ENCODE results near the gene FOLR3.
A peak's percentile ranks its signal among the peaks of the same experiment; 100 is the strongest.

The FOLR3 gene

GRCh38 chr11:72119198-72119597, 16.3 kb upstream of the FOLR3 start:
- H3K27me3 Mint-ChIP-seq (ENCODE audit: low read depth): peaks cover 5% of the 10 kb centered on the region
- H3K4me1 Mint-ChIP-seq: peaks cover 9% of the 10 kb centered on the region
- no peaks in the 10 kb centered on the region for H3K9me3 Mint-ChIP-seq
- H3K27ac Mint-ChIP-seq: peak overlapping the region; percentile 67 to 81 (median 81)
- H3K4me3 Mint-ChIP-seq: no peak overlapping the region
- no peaks in the 10 kb centered on the region for H3K36me3 Mint-ChIP-seq (ENCODE audit: low read depth)
- TF ChIP-seq CTCF (IDR thresholded peaks at IDR 0.05; ENCODE audit: unreplicated experiment in 3 of 3): no peak

- peaks cover 9% of the 10 kb centered on the region for H3K4me1 Mint-ChIP-seq
- peak overlapping the region in 1 of 3 experiments; percentile 73 for H3K27ac Mint-ChIP-seq
- H3K36me3 Mint-ChIP-seq (ENCODE audit: low read depth): no peaks in the 10 kb centered on the region
- no peak for TF ChIP-seq CTCF (IDR thresholded peaks at IDR 0.05; ENCODE audit: unreplicated experiment in 3 of 3)
- H3K9me3 Mint-ChIP-seq: peaks cover 6% of the 10 kb centered on the region
- H3K27me3 Mint-ChIP-seq (ENCODE audit: low read depth): peaks cover 5% of the 10 kb centered on the region
- no peak overlapping the region for H3K4me3 Mint-ChIP-seq
Observed at GRCh38 chr11:72120930-72121329, 14.6 kb upstream of the FOLR3 start.

- no peak overlapping the region for H3K27ac Mint-ChIP-seq
- H3K9me3 Mint-ChIP-seq: peaks cover 6% of the 10 kb centered on the region
- TF ChIP-seq CTCF (IDR thresholded peaks at IDR 0.05; ENCODE audit: unreplicated experiment in 3 of 3): no peak
- H3K4me3 Mint-ChIP-seq: no peak overlapping the region
- H3K36me3 Mint-ChIP-seq (ENCODE audit: low read depth): no peaks in the 10 kb centered on the region
- no peaks in the 10 kb centered on the region for H3K27me3 Mint-ChIP-seq (ENCODE audit: low read depth)
- peaks cover 9% of the 10 kb centered on the region for H3K4me1 Mint-ChIP-seq
Observed at GRCh38 chr11:72122607-72123006, 12.9 kb upstream of the FOLR3 start.

- peaks cover 9% of the 10 kb centered on the region for H3K4me1 Mint-ChIP-seq
- no peak overlapping the region for H3K4me3 Mint-ChIP-seq
- H3K9me3 Mint-ChIP-seq: peaks cover 10% of the 10 kb centered on the region
- H3K27ac Mint-ChIP-seq: no peak overlapping the region
- no peak for TF ChIP-seq CTCF (IDR thresholded peaks at IDR 0.05; ENCODE audit: unreplicated experiment in 3 of 3)
- H3K27me3 Mint-ChIP-seq (ENCODE audit: low read depth): no peaks in the 10 kb centered on the region
- H3K36me3 Mint-ChIP-seq (ENCODE audit: low read depth): no peaks in the 10 kb centered on the region
Observed at GRCh38 chr11:72123117-72123653, 12.3 kb upstream of the FOLR3 start.

GRCh38 chr11:72124046-72124445, 11.5 kb upstream of the FOLR3 start:
- Mint-ChIP-seq H3K36me3 (ENCODE audit: low read depth) (peaks cover 2% of the 10 kb centered on the region), H3K27me3 (ENCODE audit: low read depth) (peaks cover 6% of the 10 kb centered on the region), H3K9me3 (peaks cover 18% of the 10 kb centered on the region), H3K4me3 (no peak overlapping the region), H3K27ac (no peak overlapping the region), H3K4me1 (peaks cover under 1% of the 10 kb centered on the region)
- no peak for TF ChIP-seq CTCF (IDR thresholded peaks at IDR 0.05; ENCODE audit: unreplicated experiment in 3 of 3)

- no peak for TF ChIP-seq CTCF (IDR thresholded peaks at IDR 0.05; ENCODE audit: unreplicated experiment in 3 of 3)
- Mint-ChIP-seq H3K4me3 (no peak overlapping the region), H3K4me1 (no peaks in the 10 kb centered on the region), H3K36me3 (ENCODE audit: low read depth) (peaks cover 5% of the 10 kb centered on the region), H3K9me3 (peaks cover 26% of the 10 kb centered on the region), H3K27me3 (ENCODE audit: low read depth) (peaks cover 14% of the 10 kb centered on the region), H3K27ac (no peak overlapping the region)
Observed at GRCh38 chr11:72125956-72126355, 9.6 kb upstream of the FOLR3 start.

All from nephron (organoid).